DOHH2 (cell line): ENCODE measurements around the gene AQP6.

ENCODE experiments used
- CTCF ChIP-seq: fragments of 200-600 bp; sonication (generic); IDR thresholded peaks from one replicate; pipeline ENCODE4 v1.5.1; 2014; ENCODE audit warnings: antibody characterized with exemption, mild to moderate bottlenecking, low read depth, low read length; ENCODE audit not compliant: poor library complexity, severe bottlenecking
- EZH2phosphoT487 ChIP-seq: fragments of 200-600 bp; sonication (generic); IDR thresholded peaks from 2 replicates; pipeline ENCODE4 v1.6.1; 2017; ENCODE audit warnings: borderline replicate concordance, mild to moderate bottlenecking, antibody characterized with exemption, low read length, moderate library complexity, mixed read lengths

GRCh38 chr12:49942512-49942893, 30.2 kb upstream of the AQP6 start:
- no peak for TF ChIP-seq CTCF
- TF ChIP-seq EZH2phosphoT487 = no peak
